MCF 10A (cell line): ENCODE data around the gene TXNDC11. TPM values are rescaled to one million over a fixed set of nuclear protein-coding genes. Genes with fewer than 3 reads are reported as not detected.

Source experiments
- BruUV-seq: library from RNA; stranded (reverse); fragments of 400-500 nt; replicated peaks from 2 replicates; lab custom pipeline; 2021; lab: Mats Ljungman, UMichigan
- CTCF ChIA-PET: fragments of 300-600 bp; sonication (Branson Sonifier 250); formaldehyde crosslinking; extraction: SDS; loops from one replicate; lab custom pipeline; 2021; ENCODE audit warnings: antibody characterized with exemption, inconsistent platforms; lab: Yijun Ruan, JAX
- POLR2A ChIA-PET: fragments of 300-600, 350-650 bp; sonication (Branson Sonifier 250); formaldehyde crosslinking; extraction: SDS; loops from one replicate; lab custom pipeline; 2020; ENCODE audit warnings: antibody characterized with exemption, inconsistent platforms; lab: Yijun Ruan, JAX
- DNase-seq: peaks from one replicate; pipeline ENCODE4 v3.0.0-alpha.2; 2018; ENCODE audit not compliant: unreplicated experiment
- H3K27ac Mint-ChIP-seq: one replicate; pipeline ENCODE4 v1.8.0; 2022; ENCODE audit warnings: mild to moderate bottlenecking, low read depth, mixed read lengths; ENCODE audit not compliant: unreplicated experiment
- H3K27me3 Mint-ChIP-seq: one replicate; pipeline ENCODE4 v1.8.0; 2022; ENCODE audit warnings: mixed read lengths; ENCODE audit not compliant: insufficient read depth, unreplicated experiment
- H3K36me3 Mint-ChIP-seq: one replicate; pipeline ENCODE4 v1.8.0; 2022; ENCODE audit warnings: mild to moderate bottlenecking, moderate library complexity, mixed read lengths; ENCODE audit not compliant: insufficient read depth, unreplicated experiment
- H3K4me1 Mint-ChIP-seq: one replicate; pipeline ENCODE4 v1.8.0; 2022; ENCODE audit warnings: mixed read lengths; ENCODE audit not compliant: insufficient read depth, unreplicated experiment
- H3K4me3 Mint-ChIP-seq: one replicate; pipeline ENCODE4 v1.8.0; 2022; ENCODE audit warnings: mild to moderate bottlenecking, moderate library complexity, mixed read lengths; ENCODE audit not compliant: unreplicated experiment
- H3K9me3 Mint-ChIP-seq: one replicate; pipeline ENCODE4 v1.8.0; 2022; ENCODE audit warnings: mixed read lengths; ENCODE audit not compliant: unreplicated experiment
- intact Hi-C: fragments of 100-400 bp; cut with micrococcal nuclease; formaldehyde crosslinking; loops from 2 replicates; pipeline ENCODE4 v1.14.1; 2022
- total RNA-seq: library from RNA; stranded (reverse); gene quantifications from 2 replicates; pipeline ENCODE4 v1.2.3, GENCODE V29; 2022
- TF ChIP-seq, protein P1 (sequence below): fragments of 200-600 bp; IDR thresholded peaks from one replicate; pipeline ENCODE4 v1.8.0; 2022; ENCODE audit warnings: antibody characterized with exemption, mild to moderate bottlenecking; ENCODE audit not compliant: unreplicated experiment

TXNDC11 gene
- total RNA-seq, 1 experiment from 2014 or later = 38.2 TPM

DNA sequence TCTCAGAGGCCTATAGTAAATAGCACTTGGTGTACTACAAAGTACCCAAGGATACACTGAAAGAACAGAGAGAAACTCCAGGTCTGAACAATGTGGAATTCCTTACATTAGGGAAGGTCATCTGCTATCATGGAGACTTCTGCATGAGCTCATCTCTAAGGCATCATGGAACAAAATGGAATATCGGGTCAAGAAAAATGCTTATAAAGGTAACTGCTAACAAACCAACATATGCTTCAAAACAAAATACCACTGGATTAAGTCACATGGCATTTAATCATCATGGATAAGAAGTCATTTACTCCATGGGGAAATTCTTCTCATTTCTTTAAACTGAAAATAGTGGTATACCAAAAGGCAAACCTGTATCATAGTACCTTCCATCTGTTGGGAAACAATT lies 34.2 kb downstream of the TXNDC11 start:
- H3K36me3 Mint-ChIP-seq = peaks cover 64% of the 10 kb centered on the region
- no peaks in the 10 kb centered on the region for H3K27me3 Mint-ChIP-seq
- no peak for DNase-seq
- TF ChIP-seq, protein P1, sequence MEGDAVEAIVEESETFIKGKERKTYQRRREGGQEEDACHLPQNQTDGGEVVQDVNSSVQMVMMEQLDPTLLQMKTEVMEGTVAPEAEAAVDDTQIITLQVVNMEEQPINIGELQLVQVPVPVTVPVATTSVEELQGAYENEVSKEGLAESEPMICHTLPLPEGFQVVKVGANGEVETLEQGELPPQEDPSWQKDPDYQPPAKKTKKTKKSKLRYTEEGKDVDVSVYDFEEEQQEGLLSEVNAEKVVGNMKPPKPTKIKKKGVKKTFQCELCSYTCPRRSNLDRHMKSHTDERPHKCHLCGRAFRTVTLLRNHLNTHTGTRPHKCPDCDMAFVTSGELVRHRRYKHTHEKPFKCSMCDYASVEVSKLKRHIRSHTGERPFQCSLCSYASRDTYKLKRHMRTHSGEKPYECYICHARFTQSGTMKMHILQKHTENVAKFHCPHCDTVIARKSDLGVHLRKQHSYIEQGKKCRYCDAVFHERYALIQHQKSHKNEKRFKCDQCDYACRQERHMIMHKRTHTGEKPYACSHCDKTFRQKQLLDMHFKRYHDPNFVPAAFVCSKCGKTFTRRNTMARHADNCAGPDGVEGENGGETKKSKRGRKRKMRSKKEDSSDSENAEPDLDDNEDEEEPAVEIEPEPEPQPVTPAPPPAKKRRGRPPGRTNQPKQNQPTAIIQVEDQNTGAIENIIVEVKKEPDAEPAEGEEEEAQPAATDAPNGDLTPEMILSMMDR = no peak
- ChIA-PET POLR2A (no interaction called here), CTCF (interaction anchor here (0.6 to 10.6 kb wide), 3 partner anchors 41 to 755 kb away, joined by 4 to 127 read pairs (median 4); no protein-coding TSS in a partner anchor)
- no peak overlapping the region for H3K27ac Mint-ChIP-seq
- H3K9me3 Mint-ChIP-seq = no peaks in the 10 kb centered on the region
- no TSS peak for BruUV-seq
- H3K4me1 Mint-ChIP-seq = no peaks in the 10 kb centered on the region
- no peak overlapping the region for H3K4me3 Mint-ChIP-seq
- intact Hi-C loops = no loop called here

DNA sequence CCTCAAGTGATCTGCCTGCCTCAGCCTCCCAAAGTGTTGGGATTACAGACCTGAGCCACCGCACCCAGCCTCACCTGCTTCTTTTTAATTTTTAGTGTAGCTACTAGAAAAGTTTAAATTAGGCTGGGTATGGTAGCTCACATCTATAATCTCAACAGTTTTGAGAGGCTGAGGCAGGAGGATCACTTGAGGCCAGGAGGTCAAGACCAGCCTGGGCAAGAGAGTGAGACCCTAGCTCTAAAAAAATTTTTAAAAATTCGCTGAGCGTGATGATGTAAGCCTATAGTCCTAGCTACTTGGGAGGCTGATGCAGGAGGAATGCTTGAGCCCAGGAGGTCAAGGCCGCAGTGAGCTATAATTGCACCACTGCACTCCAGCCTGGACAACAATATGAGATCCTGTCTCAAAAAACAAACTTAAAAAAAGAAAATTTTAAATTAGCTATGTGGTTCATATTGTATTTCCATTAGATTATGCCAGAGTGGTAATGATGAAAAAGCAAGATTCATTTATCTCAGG lies 34.9 kb downstream of the TXNDC11 start:
- Mint-ChIP-seq H3K27ac (no peak overlapping the region), H3K4me1 (no peaks in the 10 kb centered on the region), H3K36me3 (peaks cover 63% of the 10 kb centered on the region), H3K4me3 (no peak overlapping the region), H3K9me3 (no peaks in the 10 kb centered on the region), H3K27me3 (no peaks in the 10 kb centered on the region)
- CTCF ChIA-PET = interaction anchor here (0.7 to 10.6 kb wide), 6 partner anchors 11 to 754 kb away, joined by 3 to 127 read pairs (median 4); no protein-coding TSS in a partner anchor
- intact Hi-C loops = no loop called here
- POLR2A ChIA-PET = interaction anchor here (0.7 kb wide), 1 partner anchor 363 kb away, joined by 3 read pairs; no protein-coding TSS in a partner anchor
- no peak for DNase-seq
- BruUV-seq = no TSS peak
- TF ChIP-seq, protein P1 = no peak

DNA sequence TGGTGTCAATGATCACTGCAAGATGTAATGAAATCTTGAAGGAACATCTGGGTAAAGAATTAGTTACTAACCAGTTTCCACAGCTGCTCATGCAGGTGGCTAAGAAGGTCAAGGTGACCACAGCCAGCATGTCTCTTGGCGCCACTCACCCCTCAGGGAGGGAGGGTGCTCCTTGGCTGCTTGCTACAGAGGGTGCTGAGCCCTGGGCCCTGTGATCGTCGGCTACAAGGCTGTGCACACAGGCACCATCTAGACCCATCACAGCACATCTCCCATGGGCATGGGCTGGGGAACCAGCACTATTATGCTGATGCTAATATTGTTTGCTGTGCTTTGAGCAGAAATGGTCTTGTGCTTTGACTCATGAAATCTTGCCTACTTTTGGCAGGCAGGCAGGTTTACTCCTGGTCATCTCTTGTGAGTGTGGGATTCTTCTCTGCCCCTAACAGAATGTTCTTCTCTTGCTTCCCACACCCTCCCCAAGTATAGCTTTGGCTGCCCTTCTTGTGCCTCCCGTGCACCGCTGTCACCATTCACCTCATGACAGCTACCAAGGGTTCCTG lies 36.4 kb downstream of the TXNDC11 start:
- intact Hi-C loops = no loop called here
- CTCF ChIA-PET = interaction anchor here (0.8 to 10.6 kb wide), 4 partner anchors 8 to 743 kb away, joined by 3 to 127 read pairs (median 10); no protein-coding TSS in a partner anchor
- BruUV-seq = no TSS peak

More for the DNA sequence above, 36.4 kb downstream of the TXNDC11 start:
- no peak for DNase-seq
- Mint-ChIP-seq H3K9me3 (no peaks in the 10 kb centered on the region), H3K27me3 (no peaks in the 10 kb centered on the region), H3K4me3 (no peak overlapping the region), H3K27ac (no peak overlapping the region), H3K4me1 (no peaks in the 10 kb centered on the region), H3K36me3 (peaks cover 62% of the 10 kb centered on the region)
- POLR2A ChIA-PET = interaction anchor here (0.6 to 0.8 kb wide), 2 partner anchors 17 to 109 kb away, joined by 3 read pairs; no protein-coding TSS in a partner anchor
- TF ChIP-seq, protein P1 = no peak
